ENCODE results near the gene TFAP2A.

TFAP2A gene

DNA sequence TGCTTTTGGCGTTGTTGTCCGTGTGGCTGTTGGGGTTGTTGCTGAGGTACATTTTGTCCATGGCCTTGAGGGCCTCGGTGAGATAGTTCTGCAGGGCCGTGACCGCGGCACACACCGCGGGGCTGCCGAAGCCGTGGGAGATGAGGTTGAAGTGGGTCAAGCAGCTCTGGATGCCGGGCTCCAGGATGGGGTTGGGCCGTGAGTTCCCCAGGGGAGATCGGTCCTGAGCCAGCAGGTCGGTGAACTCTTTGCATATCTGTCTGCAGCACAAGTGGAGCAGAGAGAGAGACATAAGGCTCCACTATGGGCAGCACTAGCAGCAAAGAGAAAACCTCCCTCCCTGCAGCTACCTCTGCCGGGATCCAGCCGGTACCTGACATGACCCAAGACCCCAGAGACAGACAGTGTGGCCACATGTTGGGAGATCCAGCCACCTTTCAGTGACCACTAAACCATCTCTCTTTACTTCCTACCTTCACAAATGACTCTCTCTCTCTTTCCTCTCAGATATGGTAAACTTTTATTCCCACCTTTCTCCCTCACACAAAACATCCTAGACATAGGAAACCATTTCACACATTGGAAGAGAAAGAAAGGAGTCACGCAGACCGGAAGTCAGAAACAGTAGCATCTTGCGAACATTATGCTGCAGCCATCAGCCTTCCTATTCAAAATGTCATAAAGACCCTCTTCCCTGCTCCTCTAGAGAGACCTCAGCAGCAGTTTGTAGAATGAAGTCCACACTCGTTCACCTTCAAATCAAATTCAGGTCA lies 16.2 kb downstream of the TFAP2A start:
- no peak overlapping the region for H3K4me3 ChIP-seq (ENCODE audit: low read depth, low read length)
- TF ChIP-seq, protein P1, sequence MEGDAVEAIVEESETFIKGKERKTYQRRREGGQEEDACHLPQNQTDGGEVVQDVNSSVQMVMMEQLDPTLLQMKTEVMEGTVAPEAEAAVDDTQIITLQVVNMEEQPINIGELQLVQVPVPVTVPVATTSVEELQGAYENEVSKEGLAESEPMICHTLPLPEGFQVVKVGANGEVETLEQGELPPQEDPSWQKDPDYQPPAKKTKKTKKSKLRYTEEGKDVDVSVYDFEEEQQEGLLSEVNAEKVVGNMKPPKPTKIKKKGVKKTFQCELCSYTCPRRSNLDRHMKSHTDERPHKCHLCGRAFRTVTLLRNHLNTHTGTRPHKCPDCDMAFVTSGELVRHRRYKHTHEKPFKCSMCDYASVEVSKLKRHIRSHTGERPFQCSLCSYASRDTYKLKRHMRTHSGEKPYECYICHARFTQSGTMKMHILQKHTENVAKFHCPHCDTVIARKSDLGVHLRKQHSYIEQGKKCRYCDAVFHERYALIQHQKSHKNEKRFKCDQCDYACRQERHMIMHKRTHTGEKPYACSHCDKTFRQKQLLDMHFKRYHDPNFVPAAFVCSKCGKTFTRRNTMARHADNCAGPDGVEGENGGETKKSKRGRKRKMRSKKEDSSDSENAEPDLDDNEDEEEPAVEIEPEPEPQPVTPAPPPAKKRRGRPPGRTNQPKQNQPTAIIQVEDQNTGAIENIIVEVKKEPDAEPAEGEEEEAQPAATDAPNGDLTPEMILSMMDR (IDR thresholded peaks at IDR 0.05; ENCODE audit: borderline replicate concordance, insufficient read depth, low read depth, low read length), result no peak

DNA sequence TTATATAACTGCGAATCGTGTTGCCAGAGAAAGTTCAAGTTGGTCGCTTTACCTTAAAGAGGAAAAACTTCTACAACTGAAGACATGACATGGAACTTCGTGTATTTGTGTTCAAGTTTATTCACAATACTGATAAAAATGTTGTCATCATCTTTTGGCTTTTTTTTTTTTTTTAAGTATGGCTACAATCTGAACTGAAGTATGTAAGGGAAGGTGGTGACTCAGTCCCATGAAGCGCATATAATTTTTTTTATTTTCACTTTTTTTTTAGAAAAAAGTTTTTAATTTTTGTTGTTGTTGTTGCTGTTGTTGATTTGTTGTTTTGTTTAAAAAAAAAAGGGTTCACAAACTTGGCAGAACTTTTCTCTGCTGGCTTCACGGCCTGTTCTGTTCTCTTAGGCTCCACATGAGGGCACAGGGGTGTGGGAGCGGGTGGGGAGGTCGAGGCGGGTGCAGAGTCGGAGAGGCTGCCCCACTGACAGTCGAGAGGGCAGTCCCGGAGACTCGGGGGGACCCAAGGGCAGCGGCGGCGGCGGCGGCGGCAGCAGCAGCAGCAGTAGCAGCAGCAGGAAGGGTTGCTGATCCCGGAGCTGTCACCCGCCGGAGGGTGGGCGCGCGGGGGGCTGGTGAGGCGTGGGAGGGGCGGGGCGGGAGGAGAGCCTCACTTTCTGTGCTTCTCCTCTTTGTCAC lies 17.0 kb downstream of the TFAP2A start:
- TF ChIP-seq, protein P1 (IDR thresholded peaks at IDR 0.05; ENCODE audit: borderline replicate concordance, insufficient read depth, low read depth, low read length), result no peak
- no peak overlapping the region for H3K4me3 ChIP-seq (ENCODE audit: low read depth, low read length)

DNA sequence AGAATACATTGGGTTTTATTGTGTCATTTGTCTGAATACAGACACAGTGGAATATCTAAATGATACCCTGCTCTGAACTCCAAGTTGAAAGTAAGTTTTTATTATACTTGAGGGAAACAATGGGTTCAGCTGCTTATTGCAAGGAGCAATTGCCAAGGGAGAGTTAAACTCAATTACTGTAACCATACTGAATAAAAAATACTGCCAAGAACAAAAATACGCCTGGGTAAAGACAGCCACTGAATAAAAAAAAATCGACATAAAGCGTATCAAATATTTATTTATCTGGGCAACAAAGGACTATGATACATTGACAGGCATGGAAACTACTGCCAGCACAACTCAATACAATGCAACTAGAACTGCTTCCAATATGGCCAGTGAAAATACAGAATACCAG lies 18.1 kb downstream of the TFAP2A start:
- H3K4me3 ChIP-seq (ENCODE audit: low read depth, low read length), result no peak overlapping the region
- TF ChIP-seq, protein P1 (IDR thresholded peaks at IDR 0.05; ENCODE audit: borderline replicate concordance, insufficient read depth, low read depth, low read length), result no peak

DNA sequence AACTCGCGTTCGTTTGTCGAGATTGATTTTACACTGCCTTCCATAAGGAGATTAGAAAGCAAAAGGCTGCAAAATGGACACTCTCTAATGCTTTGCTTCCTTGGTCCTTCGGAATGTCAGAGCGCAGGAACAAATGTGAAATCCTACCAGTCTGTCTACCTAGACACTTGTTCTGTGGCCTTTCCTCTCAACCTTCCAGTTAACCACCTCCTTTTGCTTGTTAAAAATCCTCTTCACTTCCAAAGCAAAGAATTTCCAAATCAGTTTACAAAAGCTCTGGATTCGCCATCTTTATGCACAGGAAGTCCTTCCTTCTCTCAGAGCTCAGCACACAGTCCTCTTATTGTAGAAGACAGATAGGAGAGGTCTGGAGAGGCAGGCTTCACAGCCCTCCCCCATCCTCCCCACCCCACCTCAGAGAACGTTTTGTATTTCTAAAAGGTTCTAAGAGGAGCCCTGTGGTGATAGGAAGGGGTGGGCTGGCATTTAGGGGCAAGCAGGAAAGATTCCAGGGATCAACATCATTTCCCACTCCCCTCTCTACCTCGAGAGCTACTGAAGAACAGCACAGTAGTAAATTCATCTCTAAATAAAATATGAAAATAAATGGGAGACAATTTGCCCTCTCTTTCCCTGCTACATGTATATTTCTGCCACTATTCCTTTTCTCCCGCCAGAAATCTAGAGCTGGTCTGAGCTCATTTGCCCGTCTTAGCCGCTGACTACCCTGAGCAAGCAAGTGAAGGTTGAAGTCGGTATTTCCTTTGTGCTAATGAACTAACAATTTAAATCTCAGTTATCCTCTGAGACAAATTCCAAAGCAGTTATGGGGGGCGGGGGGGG lies 18.9 kb downstream of the TFAP2A start:
- H3K4me3 ChIP-seq (ENCODE audit: low read depth, low read length), result no peak overlapping the region
- TF ChIP-seq, protein P1 (IDR thresholded peaks at IDR 0.05; ENCODE audit: borderline replicate concordance, insufficient read depth, low read depth, low read length), result no peak

DNA sequence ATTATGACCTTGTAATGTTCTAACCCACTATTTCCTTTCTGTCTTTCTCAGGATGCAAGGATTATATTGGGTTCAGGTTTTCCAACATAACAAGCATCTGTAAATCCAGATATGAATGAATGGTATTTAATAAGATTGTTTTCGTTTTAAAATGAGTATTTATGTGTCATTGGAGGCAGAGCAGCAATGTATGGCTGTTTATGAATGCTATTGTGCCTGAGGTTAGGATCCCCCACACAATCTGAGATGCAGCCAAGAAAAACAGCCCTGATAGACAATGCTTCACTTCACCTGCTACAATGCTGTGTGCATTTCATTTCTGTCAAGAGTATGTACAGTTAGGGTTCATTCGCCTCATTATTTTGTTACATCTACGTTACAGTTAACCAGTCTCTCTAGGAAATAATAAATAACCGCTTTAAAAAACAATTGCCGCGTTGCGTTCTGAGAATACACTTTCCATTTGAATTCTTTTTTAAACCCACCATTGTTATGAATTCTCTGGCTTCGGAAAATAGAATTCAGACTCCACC lies 19.6 kb downstream of the TFAP2A start:
- TF ChIP-seq, protein P1 (IDR thresholded peaks at IDR 0.05; ENCODE audit: borderline replicate concordance, insufficient read depth, low read depth, low read length), result no peak
- H3K4me3 ChIP-seq (ENCODE audit: low read depth, low read length), result no peak overlapping the region

DNA sequence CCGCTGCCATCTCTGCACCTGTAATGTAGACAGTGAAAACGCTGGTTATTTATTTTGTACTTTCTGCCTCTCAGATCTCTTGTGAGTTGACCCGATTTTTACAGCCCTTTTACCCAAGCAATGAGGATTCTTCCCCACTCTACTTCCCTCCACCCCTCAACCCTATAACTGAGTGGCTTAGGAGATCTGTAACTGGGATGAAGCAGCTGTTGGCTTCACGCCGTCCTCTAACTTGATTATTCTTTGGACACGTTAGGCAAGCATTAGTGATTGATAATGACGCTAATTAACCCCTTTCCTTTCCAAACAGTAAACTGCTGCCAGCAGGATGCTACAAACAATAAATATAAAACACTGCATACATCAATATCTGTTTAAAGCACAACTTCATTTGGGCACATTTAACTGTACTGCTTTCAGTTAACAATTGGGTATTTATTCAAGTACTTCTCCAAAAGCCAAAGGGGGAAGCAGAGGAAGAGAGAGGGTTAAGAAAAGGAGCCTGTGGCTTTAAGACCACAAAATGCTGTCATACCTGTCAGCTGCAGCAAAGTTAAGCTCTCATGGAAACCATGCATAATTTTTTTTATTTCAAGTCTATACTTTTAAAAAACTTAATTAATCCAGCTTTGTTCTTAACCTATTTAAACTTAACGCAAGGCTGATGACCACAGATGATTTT lies 21.2 kb downstream of the TFAP2A start:
- TF ChIP-seq, protein P1 (IDR thresholded peaks at IDR 0.05; ENCODE audit: borderline replicate concordance, insufficient read depth, low read depth, low read length), result no peak
- H3K4me3 ChIP-seq (ENCODE audit: low read depth, low read length), result no peak overlapping the region
